ENCODE measurements around the gene PAPOLG. TPM values are rescaled to one million over a fixed set of nuclear protein-coding genes. Genes with fewer than 3 reads are reported as not detected.

PAPOLG gene
- total and polyA plus RNA-seq, 9 donors, result 8.0 to 18.4 (median 15.5) TPM

GRCh38 chr2:60759654-60760053 is 3.6 kb downstream of the PAPOLG start:
- Histone ChIP-seq H3K4me3 (no peak overlapping the region), H3K27me3 (no peaks in the 10 kb centered on the region), H3K36me3 (no peaks in the 10 kb centered on the region), H3K4me1 (ENCODE audit: insufficient read depth) (peaks cover 4% of the 10 kb centered on the region), H3K27ac (no peak overlapping the region), H3K9me3 (no peaks in the 10 kb centered on the region)
- intact Hi-C loops (cut with DNase I), result no loop called here
- DNase-seq, result no peak
- TF ChIP-seq CTCF (IDR thresholded peaks at IDR 0.05) (no peak), POLR2A (IDR thresholded peaks at IDR 0.05) (no peak), EP300 (IDR thresholded peaks at IDR 0.05) (no peak)
- 50 to 72% (median 50%) methylated on average over 1 of the region's 1 CpG for WGBS, 3 donors

GRCh38 chr2:60764736-60765534 is 8.9 kb downstream of the PAPOLG start:
- Histone ChIP-seq H3K27me3 (no peaks in the 10 kb centered on the region), H3K9me3 (no peaks in the 10 kb centered on the region), H3K27ac (no peak overlapping the region), H3K4me1 (ENCODE audit: insufficient read depth) (peaks cover 2% of the 10 kb centered on the region), H3K36me3 (no peaks in the 10 kb centered on the region), H3K4me3 (no peak overlapping the region)
- TF ChIP-seq POLR2A (IDR thresholded peaks at IDR 0.05), result no peak
- TF ChIP-seq EP300 (IDR thresholded peaks at IDR 0.05), result no peak
- TF ChIP-seq CTCF (IDR thresholded peaks at IDR 0.05), result no peak
- intact Hi-C loops (cut with DNase I), result no loop called here
- no peak for DNase-seq
- 61 to 79% (median 70%) methylated on average over 3 of the region's 3 CpGs for WGBS, 3 donors

GRCh38 chr2:60766283-60766682 is 10.2 kb downstream of the PAPOLG start:
- TF ChIP-seq EP300 (IDR thresholded peaks at IDR 0.05) (no peak), CTCF (IDR thresholded peaks at IDR 0.05) (no peak), POLR2A (IDR thresholded peaks at IDR 0.05) (no peak)
- intact Hi-C loops (cut with DNase I), result no loop called here
- WGBS, 3 donors, result 95 to 98% (median 96%) methylated on average over 3 of the region's 3 CpGs
- Histone ChIP-seq H3K4me3 (no peak overlapping the region), H3K9me3 (no peaks in the 10 kb centered on the region), H3K36me3 (no peaks in the 10 kb centered on the region), H3K4me1 (ENCODE audit: insufficient read depth) (peaks cover 2% of the 10 kb centered on the region), H3K27ac (no peak overlapping the region), H3K27me3 (no peaks in the 10 kb centered on the region)
- no peak for DNase-seq

- intact Hi-C loops (cut with DNase I), result no loop called here
- H3K27me3 ChIP-seq, result no peaks in the 10 kb centered on the region
- no peaks in the 10 kb centered on the region for H3K36me3 ChIP-seq
- no peak overlapping the region for H3K4me3 ChIP-seq
- WGBS, 3 donors, result 97 to 99% (median 98%) methylated on average over 3 of the region's 3 CpGs
- no peak for TF ChIP-seq CTCF (IDR thresholded peaks at IDR 0.05)
- TF ChIP-seq POLR2A (IDR thresholded peaks at IDR 0.05), result no peak
- TF ChIP-seq EP300 (IDR thresholded peaks at IDR 0.05), result no peak
- DNase-seq, result no peak
- no peaks in the 10 kb centered on the region for H3K4me1 ChIP-seq (ENCODE audit: insufficient read depth)
- H3K9me3 ChIP-seq, result no peaks in the 10 kb centered on the region
- H3K27ac ChIP-seq, result no peak overlapping the region
These were observed 15.4 kb downstream of the PAPOLG start for GRCh38 chr2:60771508-60771907.
